ENCODE results near the gene DSE.

Gene DSE

DNA sequence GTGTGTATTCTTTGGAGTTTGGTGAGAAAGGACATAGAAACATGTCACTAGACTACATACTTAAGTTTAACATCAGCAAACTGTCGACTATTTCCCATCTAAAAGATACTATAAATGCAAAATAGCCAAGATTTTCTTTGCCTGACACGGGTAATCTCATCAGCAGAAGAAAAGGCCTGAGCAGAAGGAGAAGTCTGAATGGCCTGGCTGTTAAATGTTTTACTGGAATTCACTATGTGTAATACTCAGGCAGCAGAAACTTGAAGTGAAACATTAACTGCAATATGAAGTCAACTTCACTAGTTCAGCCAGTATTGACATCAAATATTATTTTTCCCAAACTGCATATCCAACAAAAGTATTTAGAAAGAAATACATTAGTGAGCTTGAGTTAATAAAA lies 6.4 kb upstream of the DSE start:
- Histone ChIP-seq H3K36me3 (no peaks in the 10 kb centered on the region), H3K27me3 (no peaks in the 10 kb centered on the region), H3K9me3 (no peaks in the 10 kb centered on the region), H3K4me3 (ENCODE audit: low read depth in 1 of 2, low read length in 1 of 2) (no peak overlapping the region), H3K4me1 (ENCODE audit: control insufficient read depth in 1 of 2, insufficient read depth in 1 of 2, low read depth in 1 of 2, low read length in 1 of 2) (peaks cover 14 to 17% of the 10 kb centered on the region in 2 experiments), H3K27ac (no peak overlapping the region)
- TF ChIP-seq, protein P1, sequence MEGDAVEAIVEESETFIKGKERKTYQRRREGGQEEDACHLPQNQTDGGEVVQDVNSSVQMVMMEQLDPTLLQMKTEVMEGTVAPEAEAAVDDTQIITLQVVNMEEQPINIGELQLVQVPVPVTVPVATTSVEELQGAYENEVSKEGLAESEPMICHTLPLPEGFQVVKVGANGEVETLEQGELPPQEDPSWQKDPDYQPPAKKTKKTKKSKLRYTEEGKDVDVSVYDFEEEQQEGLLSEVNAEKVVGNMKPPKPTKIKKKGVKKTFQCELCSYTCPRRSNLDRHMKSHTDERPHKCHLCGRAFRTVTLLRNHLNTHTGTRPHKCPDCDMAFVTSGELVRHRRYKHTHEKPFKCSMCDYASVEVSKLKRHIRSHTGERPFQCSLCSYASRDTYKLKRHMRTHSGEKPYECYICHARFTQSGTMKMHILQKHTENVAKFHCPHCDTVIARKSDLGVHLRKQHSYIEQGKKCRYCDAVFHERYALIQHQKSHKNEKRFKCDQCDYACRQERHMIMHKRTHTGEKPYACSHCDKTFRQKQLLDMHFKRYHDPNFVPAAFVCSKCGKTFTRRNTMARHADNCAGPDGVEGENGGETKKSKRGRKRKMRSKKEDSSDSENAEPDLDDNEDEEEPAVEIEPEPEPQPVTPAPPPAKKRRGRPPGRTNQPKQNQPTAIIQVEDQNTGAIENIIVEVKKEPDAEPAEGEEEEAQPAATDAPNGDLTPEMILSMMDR (IDR thresholded peaks at IDR 0.05), result no peak

DNA sequence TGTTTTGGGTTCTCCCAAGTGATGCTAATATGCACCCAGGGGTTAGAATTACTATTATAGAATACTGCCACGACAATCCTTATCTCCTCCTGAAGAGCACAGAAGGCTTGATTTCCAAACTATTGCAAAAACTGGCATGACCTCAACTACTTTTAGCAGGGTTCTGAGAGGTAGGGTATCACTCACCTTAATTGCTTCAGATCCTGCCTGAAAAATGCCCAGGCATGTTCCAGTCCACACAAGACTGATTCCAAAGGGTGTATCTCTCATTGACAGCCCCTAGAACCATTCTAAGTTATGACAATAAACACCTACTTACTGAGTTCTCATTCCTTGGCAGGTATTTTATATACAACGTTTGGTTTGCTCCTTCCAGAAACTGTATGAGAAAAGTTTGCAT lies 5.0 kb upstream of the DSE start:
- Histone ChIP-seq H3K27me3 (no peaks in the 10 kb centered on the region), H3K27ac (no peak overlapping the region), H3K36me3 (no peaks in the 10 kb centered on the region), H3K4me3 (ENCODE audit: low read depth in 1 of 2, low read length in 1 of 2) (no peak overlapping the region), H3K9me3 (no peaks in the 10 kb centered on the region), H3K4me1 (ENCODE audit: control insufficient read depth in 1 of 2, insufficient read depth in 1 of 2, low read depth in 1 of 2, low read length in 1 of 2) (peaks cover 28 to 29% of the 10 kb centered on the region in 2 experiments)
- TF ChIP-seq, protein P1 (IDR thresholded peaks at IDR 0.05), result no peak

DNA sequence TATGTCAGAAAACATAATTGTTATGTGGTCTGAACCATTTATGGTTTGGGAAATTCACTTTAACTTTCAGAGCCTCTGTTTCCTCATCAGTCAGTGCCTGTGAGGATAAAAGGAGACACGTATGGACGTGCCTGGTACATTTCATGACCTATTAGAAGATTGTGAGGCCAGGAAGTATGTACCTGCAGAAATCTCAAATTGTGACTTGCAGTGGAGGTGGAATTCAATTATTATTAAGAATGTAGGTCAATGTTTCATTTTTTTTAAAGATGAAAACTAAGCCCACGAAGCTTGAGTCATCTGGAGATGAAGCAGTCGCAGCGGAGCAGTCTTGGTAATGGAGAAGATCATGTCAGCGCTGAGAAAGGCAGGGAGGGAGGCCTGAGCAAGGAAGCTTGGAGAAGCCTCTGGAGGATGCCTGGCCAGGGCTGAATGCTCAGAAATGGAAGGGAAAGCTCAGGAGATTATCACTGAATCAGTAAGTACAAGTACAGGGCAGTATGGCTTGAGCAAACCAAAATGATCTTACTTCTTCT lies 3.9 kb upstream of the DSE start:
- TF ChIP-seq, protein P1 (IDR thresholded peaks at IDR 0.05), result no peak
- Histone ChIP-seq H3K4me1 (ENCODE audit: control insufficient read depth in 1 of 2, insufficient read depth in 1 of 2, low read depth in 1 of 2, low read length in 1 of 2) (peaks cover 33 to 35% of the 10 kb centered on the region in 2 experiments), H3K27ac (no peak overlapping the region), H3K9me3 (no peaks in the 10 kb centered on the region), H3K36me3 (no peaks in the 10 kb centered on the region), H3K27me3 (peaks cover 6% of the 10 kb centered on the region), H3K4me3 (ENCODE audit: low read depth in 1 of 2, low read length in 1 of 2) (no peak overlapping the region)

DNA sequence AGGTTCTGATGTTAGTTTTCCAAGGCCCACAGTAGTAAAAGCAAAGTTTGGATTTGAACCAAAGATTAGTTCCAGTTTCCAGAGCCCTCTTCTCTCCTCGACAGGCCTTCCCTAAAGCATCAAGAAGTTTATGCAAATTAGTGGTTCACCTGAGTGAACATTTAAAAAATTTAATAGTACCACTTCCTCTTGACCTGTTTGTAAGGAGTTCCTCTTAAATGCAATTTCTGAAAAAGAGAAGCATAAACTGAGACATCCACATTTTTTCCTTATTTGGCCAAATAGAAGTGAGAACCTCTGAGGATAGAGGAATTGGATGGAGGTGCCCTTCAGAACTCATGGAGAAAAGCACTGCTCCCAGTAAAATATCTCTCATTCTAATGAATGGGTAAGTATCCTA lies 1.2 kb upstream of the DSE start:
- Histone ChIP-seq H3K36me3 (no peaks in the 10 kb centered on the region), H3K4me1 (ENCODE audit: control insufficient read depth in 1 of 2, insufficient read depth in 1 of 2, low read depth in 1 of 2, low read length in 1 of 2) (peaks cover 29 to 33% of the 10 kb centered on the region in 2 experiments), H3K27me3 (peaks cover 16% of the 10 kb centered on the region), H3K27ac (peak overlapping the region; percentile 79), H3K4me3 (ENCODE audit: low read depth in 1 of 2, low read length in 1 of 2) (peak overlapping the region; percentile 87 to 95), H3K9me3 (no peaks in the 10 kb centered on the region)
- TF ChIP-seq, protein P1 (IDR thresholded peaks at IDR 0.05), result no peak

DNA sequence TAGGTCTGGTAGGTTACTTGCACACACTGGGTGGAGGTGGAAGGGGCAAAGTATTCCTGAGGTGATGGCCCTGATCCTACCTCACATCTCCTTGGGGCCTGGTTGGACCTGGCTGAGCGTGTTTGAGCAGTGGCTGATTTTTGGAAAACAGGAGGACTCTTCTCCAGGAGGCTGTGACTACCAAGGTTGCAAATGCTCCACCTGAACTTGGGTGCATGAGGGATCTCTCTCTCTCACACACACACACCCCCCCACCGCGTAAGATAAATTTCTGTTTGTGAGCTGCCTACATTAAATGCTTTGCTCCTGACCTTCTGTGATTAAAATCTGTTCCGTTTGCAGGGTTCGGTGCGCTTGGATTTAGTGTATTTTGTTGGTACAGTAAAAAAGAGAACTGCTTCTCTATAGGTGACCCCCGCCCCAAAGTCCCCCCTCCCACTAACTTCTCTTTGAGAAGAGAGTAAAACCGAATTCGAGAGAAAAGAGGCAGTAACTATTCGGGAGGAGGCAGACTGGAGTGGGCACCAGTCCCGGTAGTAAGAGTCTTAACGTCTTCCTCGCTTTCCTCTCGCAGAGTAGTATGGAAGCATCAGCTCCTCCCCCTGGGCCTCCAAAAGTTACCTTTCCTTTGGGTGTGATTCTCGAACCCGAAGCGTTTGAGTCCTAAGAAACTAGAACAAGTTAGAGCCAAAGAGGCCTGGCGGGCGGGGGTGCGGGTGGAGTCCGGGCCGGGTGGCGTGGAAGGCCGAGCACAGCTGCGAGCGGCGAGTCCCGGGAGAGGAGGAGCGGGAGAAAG lies 585 bp upstream of the DSE start:
- H3K4me1 ChIP-seq (ENCODE audit: control insufficient read depth in 1 of 2, insufficient read depth in 1 of 2, low read depth in 1 of 2, low read length in 1 of 2), result peaks cover 29 to 33% of the 10 kb centered on the region in 2 experiments
- peak overlapping the region; percentile 87 to 95 for H3K4me3 ChIP-seq (ENCODE audit: low read depth in 1 of 2, low read length in 1 of 2)

More for the DNA sequence above, 585 bp upstream of the DSE start:
- Histone ChIP-seq H3K27me3 (peaks cover 16% of the 10 kb centered on the region), H3K36me3 (no peaks in the 10 kb centered on the region), H3K27ac (peak overlapping the region; percentile 79), H3K9me3 (no peaks in the 10 kb centered on the region)
- TF ChIP-seq, protein P1 (IDR thresholded peaks at IDR 0.05), result no peak
